SK-N-SH treated with all-trans-retinoic acid at 6 μM for 48 hours (cell line): ENCODE results near the gene BBS9.

Experiments
- BACH2 ChIP-seq: fragments of 250-450 bp; sonication (Bioruptor Pico); IDR thresholded peaks from 2 replicates; pipeline ENCODE4 v1.9.0; 2021; ENCODE audit warnings: mild to moderate bottlenecking, borderline replicate concordance
- RARB ChIP-seq: fragments of 250-450 bp; sonication (Bioruptor Pico); IDR thresholded peaks from 2 replicates; pipeline ENCODE4 v1.8.0; 2021; ENCODE audit warnings: mild to moderate bottlenecking, moderate library complexity
- SNAI2 ChIP-seq: fragments of 250-450 bp; sonication (Bioruptor Pico); IDR thresholded peaks from 2 replicates; pipeline ENCODE4 v1.5.0; 2020; ENCODE audit warnings: mild to moderate bottlenecking, moderate library complexity
- ZNF70 ChIP-seq: fragments of 450-650 bp; formaldehyde crosslinking; IDR thresholded peaks from 2 replicates; pipeline ENCODE4 v1.5.0; 2020; ENCODE audit warnings: mild to moderate bottlenecking, moderate library complexity
- TF ChIP-seq, protein P1 (sequence below): fragments of 250-450 bp; sonication (Bioruptor Pico); IDR thresholded peaks from 2 replicates; pipeline ENCODE4 v1.5.0; 2020; ENCODE audit warnings: mild to moderate bottlenecking, moderate library complexity
- TF ChIP-seq, protein P2 (sequence below): fragments of 250-450 bp; sonication (Bioruptor Pico); IDR thresholded peaks from 2 replicates; pipeline ENCODE4 v1.8.0; 2021; ENCODE audit warnings: low read depth, mild to moderate bottlenecking, moderate library complexity, borderline replicate concordance

- TF ChIP-seq SNAI2 (CRISPR knock-in tag) = no peak
- no peak for TF ChIP-seq RARB
- TF ChIP-seq, protein P1, sequence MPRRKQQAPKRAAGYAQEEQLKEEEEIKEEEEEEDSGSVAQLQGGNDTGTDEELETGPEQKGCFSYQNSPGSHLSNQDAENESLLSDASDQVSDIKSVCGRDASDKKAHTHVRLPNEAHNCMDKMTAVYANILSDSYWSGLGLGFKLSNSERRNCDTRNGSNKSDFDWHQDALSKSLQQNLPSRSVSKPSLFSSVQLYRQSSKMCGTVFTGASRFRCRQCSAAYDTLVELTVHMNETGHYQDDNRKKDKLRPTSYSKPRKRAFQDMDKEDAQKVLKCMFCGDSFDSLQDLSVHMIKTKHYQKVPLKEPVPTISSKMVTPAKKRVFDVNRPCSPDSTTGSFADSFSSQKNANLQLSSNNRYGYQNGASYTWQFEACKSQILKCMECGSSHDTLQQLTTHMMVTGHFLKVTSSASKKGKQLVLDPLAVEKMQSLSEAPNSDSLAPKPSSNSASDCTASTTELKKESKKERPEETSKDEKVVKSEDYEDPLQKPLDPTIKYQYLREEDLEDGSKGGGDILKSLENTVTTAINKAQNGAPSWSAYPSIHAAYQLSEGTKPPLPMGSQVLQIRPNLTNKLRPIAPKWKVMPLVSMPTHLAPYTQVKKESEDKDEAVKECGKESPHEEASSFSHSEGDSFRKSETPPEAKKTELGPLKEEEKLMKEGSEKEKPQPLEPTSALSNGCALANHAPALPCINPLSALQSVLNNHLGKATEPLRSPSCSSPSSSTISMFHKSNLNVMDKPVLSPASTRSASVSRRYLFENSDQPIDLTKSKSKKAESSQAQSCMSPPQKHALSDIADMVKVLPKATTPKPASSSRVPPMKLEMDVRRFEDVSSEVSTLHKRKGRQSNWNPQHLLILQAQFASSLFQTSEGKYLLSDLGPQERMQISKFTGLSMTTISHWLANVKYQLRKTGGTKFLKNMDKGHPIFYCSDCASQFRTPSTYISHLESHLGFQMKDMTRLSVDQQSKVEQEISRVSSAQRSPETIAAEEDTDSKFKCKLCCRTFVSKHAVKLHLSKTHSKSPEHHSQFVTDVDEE (CRISPR knock-in tag) = no peak
- TF ChIP-seq BACH2 (CRISPR knock-in tag) = no peak
- TF ChIP-seq, protein P2, sequence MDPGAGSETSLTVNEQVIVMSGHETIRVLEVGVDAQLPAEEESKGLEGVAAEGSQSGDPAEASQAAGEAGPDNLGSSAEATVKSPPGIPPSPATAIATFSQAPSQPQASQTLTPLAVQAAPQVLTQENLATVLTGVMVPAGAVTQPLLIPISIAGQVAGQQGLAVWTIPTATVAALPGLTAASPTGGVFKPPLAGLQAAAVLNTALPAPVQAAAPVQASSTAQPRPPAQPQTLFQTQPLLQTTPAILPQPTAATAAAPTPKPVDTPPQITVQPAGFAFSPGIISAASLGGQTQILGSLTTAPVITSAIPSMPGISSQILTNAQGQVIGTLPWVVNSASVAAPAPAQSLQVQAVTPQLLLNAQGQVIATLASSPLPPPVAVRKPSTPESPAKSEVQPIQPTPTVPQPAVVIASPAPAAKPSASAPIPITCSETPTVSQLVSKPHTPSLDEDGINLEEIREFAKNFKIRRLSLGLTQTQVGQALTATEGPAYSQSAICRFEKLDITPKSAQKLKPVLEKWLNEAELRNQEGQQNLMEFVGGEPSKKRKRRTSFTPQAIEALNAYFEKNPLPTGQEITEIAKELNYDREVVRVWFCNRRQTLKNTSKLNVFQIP = no peak
- no peak for TF ChIP-seq ZNF70 (CRISPR knock-in tag)
Observed at GRCh38 chr7:33503736-33504135, 374.4 kb downstream of the BBS9 start.
